Stimulated activated naive CD8-positive, alpha-beta T cell treated with anti-CD3 and anti-CD28 coated beads, Interleukin-15, amount 100 ng/mL, for 72 hours (primary cell): ENCODE measurements around the gene ARHGAP15.
A peak's percentile ranks its signal among the peaks of the same experiment; 100 is the strongest.

ENCODE experiments used
- ATAC-seq: fragments of 150-1000 bp; cut with Tn5 transposase; 2 replicates; pipeline ENCODE4 v1.10.0; 2021; ENCODE audit warnings: mild to moderate bottlenecking, moderate library complexity
- DNase-seq, 2 donors: peaks; one replicate each; pipeline ENCODE4 v3.0.0; 2021 to 2022
- H3K27ac Mint-ChIP-seq, 2 donors: one replicate each; pipeline ENCODE4 v1.8.0; 2022; ENCODE audit warnings: mild to moderate bottlenecking in 2 of 2, mixed read lengths in 2 of 2, moderate library complexity in 2 of 2
- H3K27me3 Mint-ChIP-seq: one replicate; pipeline ENCODE4 v1.8.0; 2022; ENCODE audit warnings: mixed read lengths
- H3K4me1 Mint-ChIP-seq: one replicate; pipeline ENCODE4 v1.8.0; 2022; ENCODE audit warnings: mild to moderate bottlenecking, mixed read lengths
- H3K4me3 Mint-ChIP-seq, 2 donors: one replicate each; pipeline ENCODE4 v1.8.0; 2022; ENCODE audit warnings: mild to moderate bottlenecking in 2 of 2, mixed read lengths in 2 of 2, moderate library complexity in 1 of 2
- H3K9me3 Mint-ChIP-seq, 2 donors: one replicate each; pipeline ENCODE4 v1.8.0; 2022; ENCODE audit warnings: mixed read lengths in 2 of 2

Gene ARHGAP15

GRCh38 chr2:143132355-143132754, 3.1 kb downstream of the ARHGAP15 start:
- peak overlapping the region in 1 of 2 donors; percentile 77 for H3K27ac Mint-ChIP-seq
- ATAC-seq (peak; percentile 71), DNase-seq (peak in 1 of 2 donors; percentile 44)
- H3K4me1 Mint-ChIP-seq = peaks cover 61% of the 10 kb centered on the region
- no peaks in the 10 kb centered on the region for H3K27me3 Mint-ChIP-seq
- peak overlapping the region; percentile 62 to 87 for H3K4me3 Mint-ChIP-seq
- H3K9me3 Mint-ChIP-seq = no peaks in the 10 kb centered on the region

GRCh38 chr2:143133783-143134182, 4.6 kb downstream of the ARHGAP15 start:
- Mint-ChIP-seq H3K27me3 (no peaks in the 10 kb centered on the region), H3K9me3 (no peaks in the 10 kb centered on the region), H3K27ac (no peak overlapping the region), H3K4me3 (peak overlapping the region in 1 of 2 donors; percentile 42), H3K4me1 (peaks cover 64% of the 10 kb centered on the region)
- ATAC-seq (no peak), DNase-seq (no peak)

GRCh38 chr2:143138292-143138691, 9.1 kb downstream of the ARHGAP15 start:
- H3K4me3 Mint-ChIP-seq = peak overlapping the region in 1 of 2 donors; percentile 28
- DNase-seq = no peak
- ATAC-seq = no peak
- H3K9me3 Mint-ChIP-seq = no peaks in the 10 kb centered on the region
- H3K27ac Mint-ChIP-seq = no peak overlapping the region
- H3K27me3 Mint-ChIP-seq = no peaks in the 10 kb centered on the region
- H3K4me1 Mint-ChIP-seq = peaks cover 92% of the 10 kb centered on the region

- DNase-seq (no peak), ATAC-seq (peak; percentile 39)
- H3K9me3 Mint-ChIP-seq = no peaks in the 10 kb centered on the region
- peak overlapping the region in 1 of 2 donors; percentile 77 for H3K27ac Mint-ChIP-seq
- peaks cover 95% of the 10 kb centered on the region for H3K4me1 Mint-ChIP-seq
- H3K4me3 Mint-ChIP-seq = peak overlapping the region; percentile 65 to 67
- no peaks in the 10 kb centered on the region for H3K27me3 Mint-ChIP-seq
Measured at GRCh38 chr2:143139835-143140393, 10.7 kb downstream of the ARHGAP15 start.

- ATAC-seq (peak; percentile 92), DNase-seq (no peak)
- H3K9me3 Mint-ChIP-seq = no peaks in the 10 kb centered on the region
- H3K4me1 Mint-ChIP-seq = peaks cover 94% of the 10 kb centered on the region
- peak overlapping the region; percentile 65 to 67 for H3K4me3 Mint-ChIP-seq
- H3K27me3 Mint-ChIP-seq = no peaks in the 10 kb centered on the region
- H3K27ac Mint-ChIP-seq = peak overlapping the region; percentile 20 to 47
Measured at GRCh38 chr2:143140864-143141661, 11.8 kb downstream of the ARHGAP15 start.

- Mint-ChIP-seq H3K27me3 (no peaks in the 10 kb centered on the region), H3K4me3 (peak overlapping the region in 1 of 2 donors; percentile 16), H3K27ac (peak overlapping the region in 1 of 2 donors; percentile 60), H3K4me1 (peaks cover 97% of the 10 kb centered on the region), H3K9me3 (no peaks in the 10 kb centered on the region)
- no peak for ATAC-seq
- no peak for DNase-seq
Measured at GRCh38 chr2:143142598-143142997, 13.4 kb downstream of the ARHGAP15 start.

- Mint-ChIP-seq H3K4me1 (peaks cover 95% of the 10 kb centered on the region), H3K27me3 (no peaks in the 10 kb centered on the region), H3K27ac (no peak overlapping the region), H3K4me3 (peak overlapping the region; percentile 18 to 31), H3K9me3 (no peaks in the 10 kb centered on the region)
- ATAC-seq (no peak), DNase-seq (no peak)
Measured at GRCh38 chr2:143144813-143145455, 15.7 kb downstream of the ARHGAP15 start.

GRCh38 chr2:143146366-143146765, 17.1 kb downstream of the ARHGAP15 start:
- Mint-ChIP-seq H3K27ac (no peak overlapping the region), H3K9me3 (no peaks in the 10 kb centered on the region), H3K4me1 (peaks cover 95% of the 10 kb centered on the region), H3K4me3 (no peak overlapping the region), H3K27me3 (no peaks in the 10 kb centered on the region)
- no peak for DNase-seq
- no peak for ATAC-seq

GRCh38 chr2:143146815-143147530, 17.8 kb downstream of the ARHGAP15 start:
- DNase-seq (no peak), ATAC-seq (no peak)
- no peaks in the 10 kb centered on the region for H3K27me3 Mint-ChIP-seq
- peak overlapping the region in 1 of 2 donors; percentile 72 for H3K27ac Mint-ChIP-seq
- peak overlapping the region in 1 of 2 donors; percentile 13 for H3K4me3 Mint-ChIP-seq
- no peaks in the 10 kb centered on the region for H3K9me3 Mint-ChIP-seq
- H3K4me1 Mint-ChIP-seq = peaks cover 95% of the 10 kb centered on the region

- Mint-ChIP-seq H3K4me1 (peaks cover 95% of the 10 kb centered on the region), H3K27ac (peak overlapping the region in 1 of 2 donors; percentile 17), H3K4me3 (peak overlapping the region; percentile 5 to 43), H3K9me3 (no peaks in the 10 kb centered on the region), H3K27me3 (no peaks in the 10 kb centered on the region)
- ATAC-seq (no peak), DNase-seq (no peak)
Measured at GRCh38 chr2:143148011-143148410, 18.8 kb downstream of the ARHGAP15 start.

GRCh38 chr2:143148757-143149156, 19.5 kb downstream of the ARHGAP15 start:
- Mint-ChIP-seq H3K4me3 (peak overlapping the region; percentile 55 to 64), H3K27ac (peak overlapping the region; percentile 7 to 84), H3K9me3 (no peaks in the 10 kb centered on the region), H3K27me3 (no peaks in the 10 kb centered on the region), H3K4me1 (peaks cover 91% of the 10 kb centered on the region)
- ATAC-seq (no peak), DNase-seq (no peak)

GRCh38 chr2:143150287-143150686, 21.1 kb downstream of the ARHGAP15 start:
- Mint-ChIP-seq H3K4me3 (peak overlapping the region; percentile 78 to 87), H3K27ac (peak overlapping the region; percentile 95 to 98), H3K9me3 (no peaks in the 10 kb centered on the region), H3K4me1 (peaks cover 87% of the 10 kb centered on the region), H3K27me3 (no peaks in the 10 kb centered on the region)
- ATAC-seq = peak; percentile 24
- no peak for DNase-seq

GRCh38 chr2:143151111-143151752, 22.0 kb downstream of the ARHGAP15 start:
- Mint-ChIP-seq H3K9me3 (no peaks in the 10 kb centered on the region), H3K4me3 (peak overlapping the region; percentile 78 to 87), H3K27me3 (no peaks in the 10 kb centered on the region), H3K4me1 (peaks cover 85% of the 10 kb centered on the region), H3K27ac (peak overlapping the region; percentile 95 to 98)
- peak; percentile 29 for ATAC-seq
- DNase-seq = no peak

- no peaks in the 10 kb centered on the region for H3K9me3 Mint-ChIP-seq
- ATAC-seq (peak; percentile 57), DNase-seq (no peak)
- peak overlapping the region; percentile 78 to 87 for H3K4me3 Mint-ChIP-seq
- H3K27ac Mint-ChIP-seq = peak overlapping the region; percentile 95 to 98
- H3K4me1 Mint-ChIP-seq = peaks cover 80% of the 10 kb centered on the region
- H3K27me3 Mint-ChIP-seq = no peaks in the 10 kb centered on the region
Measured at GRCh38 chr2:143152219-143152618, 23.0 kb downstream of the ARHGAP15 start.

- H3K4me1 Mint-ChIP-seq = peaks cover 80% of the 10 kb centered on the region
- no peaks in the 10 kb centered on the region for H3K27me3 Mint-ChIP-seq
- ATAC-seq (peak; percentile 51), DNase-seq (no peak)
- peak overlapping the region; percentile 78 to 87 for H3K4me3 Mint-ChIP-seq
- H3K27ac Mint-ChIP-seq = peak overlapping the region; percentile 95 to 98
- no peaks in the 10 kb centered on the region for H3K9me3 Mint-ChIP-seq
Measured at GRCh38 chr2:143152637-143153036, 23.4 kb downstream of the ARHGAP15 start.
